Progenitor cell of endocrine pancreas (in vitro differentiated cells): ENCODE measurements around the gene TPM1. TPM values are rescaled to one million over a fixed set of nuclear protein-coding genes. Genes with fewer than 3 reads are reported as not detected.
A peak's percentile ranks its signal among the peaks of the same experiment; 100 is the strongest.

ENCODE experiments used
- DNase-seq: peaks from one replicate; pipeline ENCODE4 v3.0.0; 2021; ENCODE audit warnings: low spot score; ENCODE audit not compliant: unreplicated experiment
- H3K27ac Mint-ChIP-seq: 2 replicates; pipeline ENCODE4 v1.8.0; 2021; ENCODE audit warnings: mild to moderate bottlenecking, moderate library complexity, mixed read lengths
- H3K27me3 Mint-ChIP-seq: 2 replicates; pipeline ENCODE4 v1.8.0; 2021; ENCODE audit warnings: mixed read lengths
- H3K36me3 Mint-ChIP-seq: 2 replicates; pipeline ENCODE4 v1.8.0; 2022; ENCODE audit warnings: mixed read lengths; ENCODE audit not compliant: insufficient read depth
- H3K4me1 Mint-ChIP-seq: 2 replicates; pipeline ENCODE4 v1.8.0; 2021; ENCODE audit warnings: low read depth, mixed read lengths
- H3K4me3 Mint-ChIP-seq: 2 replicates; pipeline ENCODE4 v1.8.0; 2021; ENCODE audit warnings: low read depth, mild to moderate bottlenecking, moderate library complexity, mixed read lengths
- H3K9me3 Mint-ChIP-seq: 2 replicates; pipeline ENCODE4 v1.8.0; 2021; ENCODE audit warnings: low read depth, mixed read lengths
- CTCF ChIP-seq: fragments of 200-600 bp; sonication (generic); IDR thresholded peaks from one replicate; pipeline ENCODE4 v1.5.0; 2021; ENCODE audit warnings: antibody characterized with exemption, mild to moderate bottlenecking; ENCODE audit not compliant: unreplicated experiment
- total RNA-seq: library from RNA; stranded (reverse); gene quantifications from 2 replicates; pipeline ENCODE4 v1.2.1, GENCODE V29; 2021

TPM1 gene
- total RNA-seq, 1 donor from 2014 or later, result 284 TPM

DNA sequence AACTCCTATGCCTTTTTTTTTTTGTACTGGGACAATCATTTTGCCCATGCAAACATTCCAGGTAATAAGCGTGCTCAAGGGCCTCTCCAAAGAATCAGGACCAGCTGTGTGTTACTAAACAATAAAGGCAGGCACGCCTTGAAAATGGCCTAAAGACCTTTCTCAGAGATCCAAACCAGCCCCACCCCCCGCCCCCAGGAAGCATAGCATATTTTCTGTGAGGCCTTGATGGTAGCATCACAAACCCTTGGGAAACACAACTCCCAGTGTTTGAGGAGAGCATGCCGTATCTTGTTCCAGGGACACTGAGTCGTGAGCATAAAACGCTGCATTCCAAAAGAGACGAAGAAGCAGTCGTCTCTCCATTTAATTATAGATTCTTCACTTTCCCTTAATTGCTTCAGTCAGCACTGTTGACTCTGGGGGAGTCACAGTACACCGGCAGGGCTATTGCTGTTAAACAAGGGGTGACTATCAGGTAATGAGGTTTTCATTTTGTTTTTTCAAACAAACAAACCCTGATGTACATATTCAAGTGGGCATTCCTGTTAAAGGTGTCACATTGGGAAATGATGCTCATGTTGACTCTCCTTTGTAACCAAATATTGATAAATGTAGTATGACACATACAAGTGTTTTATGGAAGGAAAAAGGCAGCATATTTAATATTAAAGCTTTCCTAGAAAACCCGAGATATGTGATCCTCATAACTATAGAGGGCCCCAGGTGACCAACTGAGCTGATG is 4.4 kb upstream of the TPM1 start:
- Mint-ChIP-seq H3K27me3 (peaks cover 15% of the 10 kb centered on the region), H3K4me3 (no peak overlapping the region), H3K4me1 (peaks cover 20% of the 10 kb centered on the region), H3K9me3 (no peaks in the 10 kb centered on the region), H3K36me3 (no peaks in the 10 kb centered on the region), H3K27ac (no peak overlapping the region)
- no peak for TF ChIP-seq CTCF
- DNase-seq, result no peak

GRCh38 chr15:63038926-63039673 is 3.4 kb upstream of the TPM1 start:
- no peak for TF ChIP-seq CTCF
- Mint-ChIP-seq H3K27ac (no peak overlapping the region), H3K4me3 (no peak overlapping the region), H3K36me3 (no peaks in the 10 kb centered on the region), H3K9me3 (no peaks in the 10 kb centered on the region), H3K27me3 (peaks cover 15% of the 10 kb centered on the region), H3K4me1 (peaks cover 21% of the 10 kb centered on the region)
- DNase-seq, result no peak

- peaks cover 26% of the 10 kb centered on the region for H3K4me1 Mint-ChIP-seq
- H3K27me3 Mint-ChIP-seq, result peaks cover 15% of the 10 kb centered on the region
- H3K9me3 Mint-ChIP-seq, result no peaks in the 10 kb centered on the region
- no peak overlapping the region for H3K27ac Mint-ChIP-seq
- H3K4me3 Mint-ChIP-seq, result no peak overlapping the region
- no peak for DNase-seq
- H3K36me3 Mint-ChIP-seq, result no peaks in the 10 kb centered on the region
- no peak for TF ChIP-seq CTCF
Observed at GRCh38 chr15:63039811-63040210, 2.7 kb upstream of the TPM1 start.

DNA sequence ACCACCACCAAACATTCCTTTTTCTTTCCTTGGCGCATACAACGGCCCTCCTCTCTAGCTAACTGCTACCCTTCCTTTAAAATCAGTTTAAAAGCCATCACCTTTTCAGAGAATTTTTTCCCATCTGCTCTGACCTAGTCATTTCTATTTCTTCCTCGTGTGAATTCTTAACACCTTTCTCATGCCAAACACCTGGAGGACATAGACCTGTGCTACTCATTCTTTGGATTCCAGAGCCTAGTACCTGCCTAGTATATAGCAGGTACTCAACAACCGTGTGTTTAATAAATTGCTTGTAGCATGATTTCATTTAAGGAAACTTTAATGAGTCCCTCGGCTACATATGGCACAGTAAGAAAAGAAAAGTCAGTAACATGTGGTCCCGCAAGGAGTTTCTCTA is 2.0 kb upstream of the TPM1 start:
- TF ChIP-seq CTCF, result no peak
- no peak overlapping the region for H3K27ac Mint-ChIP-seq
- H3K4me1 Mint-ChIP-seq, result peaks cover 33% of the 10 kb centered on the region
- H3K27me3 Mint-ChIP-seq, result peaks cover 15% of the 10 kb centered on the region
- H3K9me3 Mint-ChIP-seq, result no peaks in the 10 kb centered on the region
- no peak for DNase-seq
- no peak overlapping the region for H3K4me3 Mint-ChIP-seq
- no peaks in the 10 kb centered on the region for H3K36me3 Mint-ChIP-seq

- TF ChIP-seq CTCF, result no peak
- H3K9me3 Mint-ChIP-seq, result no peaks in the 10 kb centered on the region
- H3K4me3 Mint-ChIP-seq, result peak overlapping the region; percentile 83
- H3K27me3 Mint-ChIP-seq, result peaks cover 15% of the 10 kb centered on the region
- peaks cover 38% of the 10 kb centered on the region for H3K4me1 Mint-ChIP-seq
- no peaks in the 10 kb centered on the region for H3K36me3 Mint-ChIP-seq
- H3K27ac Mint-ChIP-seq, result peak overlapping the region; percentile 43
- no peak for DNase-seq
Observed at GRCh38 chr15:63040954-63041353, 1.6 kb upstream of the TPM1 start.
